NCI-H2196 treated with DMSO at 0.1 percent for 48 hours (cell line): ENCODE results near the gene COPB2.
A peak's percentile ranks its signal among the peaks of the same experiment; 100 is the strongest.
"Not testable (repeated sequence)": the region's sequence is repeated elsewhere in the genome, so short reads cannot be mapped to it uniquely, and the experiment has no call there.

Experiments used
- DNase-seq: peaks from one replicate; lab custom pipeline; 2025; ENCODE audit not compliant: unreplicated experiment; lab: John Stamatoyannopoulos, UW

The COPB2 gene

DNA sequence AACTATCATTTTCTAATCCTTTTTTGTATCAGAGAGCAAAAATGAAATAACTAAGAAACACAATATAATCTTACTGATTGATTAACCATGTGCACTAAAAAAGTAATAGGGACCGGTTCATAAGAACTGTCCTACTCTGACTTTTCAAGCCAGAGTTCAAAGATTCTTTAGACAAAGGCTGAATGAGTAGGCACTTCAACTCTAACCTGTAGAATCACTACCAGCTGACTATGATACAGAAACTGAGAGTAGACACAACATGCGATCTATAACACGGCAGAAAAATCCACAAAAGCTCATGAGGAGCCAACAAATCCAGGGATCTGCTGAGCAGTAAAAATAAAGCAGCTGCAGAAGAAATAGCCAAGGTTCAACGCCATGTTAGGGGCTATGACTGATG is 8.9 kb downstream of the COPB2 start:
- no peak for DNase-seq

DNA sequence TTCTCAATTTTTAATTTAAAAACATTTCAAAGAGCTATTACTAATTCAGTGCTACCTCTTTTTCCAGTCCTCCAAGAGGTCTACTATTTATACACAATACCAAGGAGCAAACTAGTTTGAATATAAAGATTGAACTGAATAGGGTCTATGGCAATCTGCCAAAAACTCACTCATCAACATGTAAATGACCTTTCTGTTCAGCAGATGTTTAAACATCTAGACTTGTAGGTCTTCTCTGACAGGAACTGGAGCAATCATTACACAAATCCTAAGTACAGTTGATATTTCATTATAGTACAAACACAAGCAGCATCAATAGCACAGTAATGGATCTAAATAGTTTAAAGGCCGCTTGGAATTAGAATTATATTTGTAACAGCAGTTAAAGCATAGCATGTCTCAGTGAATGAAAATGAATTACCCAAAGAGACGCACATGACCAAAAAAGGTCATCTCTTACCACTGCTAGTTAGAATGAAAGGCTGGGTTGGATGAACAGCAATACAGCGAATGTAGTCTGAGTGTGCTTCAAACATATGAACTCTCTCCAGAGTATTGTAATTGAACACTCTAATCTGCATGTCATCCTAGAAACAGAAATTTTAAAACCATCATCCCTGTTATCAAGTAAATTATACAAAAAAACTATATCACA is 10.7 kb downstream of the COPB2 start:
- DNase-seq, result peak; percentile 41

DNA sequence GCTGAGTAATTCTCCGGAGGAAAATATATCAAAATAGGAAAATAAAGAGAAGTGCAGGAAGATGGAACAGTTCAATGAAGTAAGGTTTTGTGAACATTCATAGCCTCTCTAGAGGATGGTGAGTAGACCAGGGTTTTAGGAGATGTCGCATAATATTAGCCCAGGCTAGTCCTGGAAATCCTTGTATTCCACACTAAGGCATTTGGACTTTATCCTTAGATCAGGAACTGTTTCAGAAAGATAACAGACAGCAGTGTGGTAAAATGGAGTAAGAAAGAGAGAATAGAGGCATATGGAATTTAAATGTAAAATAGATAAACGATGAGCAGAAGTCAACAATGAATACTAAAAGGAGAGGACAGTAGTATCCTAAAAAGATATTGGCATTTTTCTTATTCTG is 12.1 kb downstream of the COPB2 start:
- no peak for DNase-seq

- DNase-seq, result no peak
Observed at GRCh38 chr3:139374099-139374498, 15.3 kb downstream of the COPB2 start.

GRCh38 chr3:139364549-139364948 is 24.9 kb downstream of the COPB2 start:
- no peak for DNase-seq

DNA sequence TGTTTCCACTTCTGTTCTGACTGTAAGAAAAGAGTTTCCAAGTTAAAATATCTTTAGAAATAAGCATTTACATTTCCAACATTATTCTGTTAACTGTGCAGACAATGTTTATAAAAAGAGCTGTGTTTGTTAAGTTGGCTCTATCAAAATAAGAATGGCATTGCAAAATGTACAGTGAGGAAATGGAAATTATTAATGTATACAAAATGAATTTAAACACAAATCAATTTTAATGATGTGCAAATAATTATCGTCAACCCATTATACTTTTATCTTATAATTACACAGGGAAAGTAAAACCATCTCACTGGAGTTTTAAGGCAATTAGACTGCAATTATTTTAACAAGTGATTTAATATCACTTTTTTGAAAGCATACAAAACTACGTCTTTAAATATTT is 28.2 kb downstream of the COPB2 start:
- no peak for DNase-seq

- peak; percentile 79 for DNase-seq
Observed at GRCh38 chr3:139358841-139359562, 30.4 kb downstream of the COPB2 start.

DNA sequence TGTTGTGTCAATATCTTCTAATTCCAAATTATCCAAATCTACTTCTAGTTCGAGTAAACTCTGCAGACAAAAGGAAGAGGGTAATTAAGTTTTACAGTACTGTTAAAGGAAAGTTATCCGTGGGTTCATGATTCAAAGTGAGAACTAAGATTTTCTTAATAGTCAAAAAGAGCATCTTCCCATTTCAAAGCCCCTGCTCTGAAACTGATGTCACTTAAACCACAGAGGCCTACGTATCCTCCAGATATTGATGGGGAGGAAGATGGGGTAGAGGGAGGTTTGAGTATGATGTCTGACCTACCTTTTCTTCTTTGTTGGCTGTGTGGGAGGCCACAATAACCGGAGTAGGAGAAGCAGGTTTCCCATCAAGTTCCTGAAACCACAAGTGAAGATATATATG is 31.5 kb downstream of the COPB2 start:
- DNase-seq, result no peak

DNA sequence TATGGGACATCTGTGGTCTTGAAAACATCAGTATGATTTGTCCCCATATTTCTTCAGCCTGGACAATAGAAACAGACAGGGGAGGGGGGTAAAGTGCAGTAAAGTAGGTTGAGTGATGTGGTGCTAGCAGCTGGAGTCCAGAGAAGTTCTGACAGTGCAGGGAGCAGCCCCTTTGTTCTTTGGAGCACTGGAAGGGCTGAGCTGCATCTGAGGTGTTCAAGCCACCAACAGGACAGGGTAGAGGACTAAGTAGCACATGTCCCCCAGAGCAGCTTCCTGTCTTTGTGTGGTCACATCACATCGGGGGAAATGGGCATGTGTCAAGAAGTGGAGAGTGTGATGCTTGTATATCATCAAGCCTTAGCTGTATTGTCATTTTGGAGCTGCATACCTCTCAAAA is 33.6 kb downstream of the COPB2 start:
- DNase-seq, result no peak

DNA sequence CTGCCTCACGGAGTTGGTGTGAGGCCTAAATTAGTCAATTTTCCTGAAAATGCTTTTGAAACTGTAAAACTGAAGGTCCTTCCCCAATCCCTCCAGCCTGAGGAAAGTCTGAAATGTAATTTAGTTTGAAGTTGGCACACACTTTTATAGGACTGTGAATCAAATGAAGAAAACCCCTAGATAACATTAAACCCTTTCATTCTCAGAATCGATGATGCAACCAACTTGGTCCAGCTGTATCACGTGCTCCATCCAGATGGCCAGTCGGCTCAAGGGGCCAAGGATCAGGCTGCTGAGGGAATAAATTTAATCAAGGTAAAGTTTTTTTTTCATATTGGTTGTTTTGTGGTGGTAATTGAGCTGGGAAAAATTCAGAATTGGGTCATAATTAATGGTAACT is 34.0 kb downstream of the COPB2 start:
- no peak for DNase-seq

GRCh38 chr3:139354661-139355060 is 34.8 kb downstream of the COPB2 start:
- DNase-seq, result no peak

DNA sequence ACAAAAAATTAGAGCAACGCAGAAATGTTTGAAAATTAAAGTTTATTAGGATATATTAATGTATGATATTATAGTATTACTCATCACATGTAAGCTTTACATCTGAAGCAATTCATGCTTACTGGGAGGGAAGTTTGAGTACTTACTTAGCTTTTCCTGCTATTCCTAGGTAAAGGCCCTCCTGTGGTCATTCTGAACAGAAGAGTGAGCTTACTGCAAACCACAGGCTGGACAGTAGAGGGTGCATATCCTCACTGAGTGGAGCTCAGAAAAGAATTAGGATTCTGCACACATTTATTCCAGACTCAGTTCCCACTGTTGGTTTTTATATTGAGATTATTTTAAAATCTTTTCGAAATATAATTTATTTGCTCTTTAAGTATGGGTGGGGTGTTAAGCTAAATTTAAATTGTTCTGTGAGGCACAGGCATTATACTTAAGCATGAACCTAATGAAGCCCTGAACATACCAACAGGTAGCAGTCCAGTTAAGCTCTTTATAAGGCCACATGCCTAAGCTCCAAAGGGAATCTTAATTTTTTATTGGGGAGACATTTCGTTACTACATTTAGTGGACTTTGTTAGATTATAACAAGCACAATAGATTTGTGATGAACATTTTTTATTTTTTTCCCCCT is 35.4 kb downstream of the COPB2 start:
- peak; percentile 30 for DNase-seq

GRCh38 chr3:139346771-139347170 is 42.7 kb downstream of the COPB2 start:
- no peak for DNase-seq

DNA sequence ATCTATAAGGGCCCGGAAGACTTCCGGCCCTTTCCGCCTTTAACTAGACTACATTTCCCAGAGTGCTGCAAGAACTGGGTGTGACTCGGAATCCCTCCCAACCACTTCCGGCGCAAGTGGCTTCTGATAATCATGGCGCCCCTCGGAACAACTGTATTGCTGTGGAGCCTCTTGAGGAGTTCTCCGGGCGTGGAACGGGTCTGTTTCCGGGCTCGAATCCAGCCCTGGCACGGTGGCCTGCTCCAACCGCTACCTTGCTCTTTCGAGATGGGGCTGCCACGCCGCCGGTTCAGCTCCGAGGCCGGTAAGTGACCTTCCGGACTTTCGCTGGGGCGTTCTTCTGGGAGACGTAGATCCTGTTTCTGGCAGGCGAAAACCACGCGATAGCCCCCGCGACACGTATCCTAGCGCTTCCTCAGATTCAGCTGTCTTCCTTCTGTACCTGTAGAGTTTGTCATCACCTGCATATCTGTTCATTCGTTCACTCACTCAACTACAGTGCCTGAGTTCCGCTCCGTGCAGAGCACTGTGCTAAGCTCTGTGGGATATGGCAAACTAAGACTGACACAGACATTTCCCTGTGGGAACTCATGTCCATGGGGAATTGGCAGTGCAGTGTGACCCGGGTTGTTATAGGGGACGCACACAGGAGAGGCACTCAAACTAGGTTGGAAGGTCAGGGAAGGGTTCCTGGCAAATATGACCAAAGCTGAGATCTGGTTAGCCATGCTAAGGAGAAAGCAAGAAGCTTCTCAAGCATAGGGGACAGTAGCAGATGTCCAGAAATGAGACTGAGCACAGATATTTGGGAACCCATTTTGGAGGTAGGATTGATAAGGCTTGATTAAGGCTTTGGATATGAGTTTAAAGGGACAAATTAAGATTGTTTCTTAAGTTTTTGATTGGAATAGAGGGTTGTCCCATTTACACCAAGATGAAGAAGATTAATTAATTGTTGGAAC is 45.3 kb downstream of the COPB2 start, which contains the start of gene MRPS22:
MRPS22 (plus strand) TSS at position 126 of the 962 bp plus-strand sequence; CDS start at position 133, 7 bp downstream.
- peak; percentile 90 for DNase-seq

DNA sequence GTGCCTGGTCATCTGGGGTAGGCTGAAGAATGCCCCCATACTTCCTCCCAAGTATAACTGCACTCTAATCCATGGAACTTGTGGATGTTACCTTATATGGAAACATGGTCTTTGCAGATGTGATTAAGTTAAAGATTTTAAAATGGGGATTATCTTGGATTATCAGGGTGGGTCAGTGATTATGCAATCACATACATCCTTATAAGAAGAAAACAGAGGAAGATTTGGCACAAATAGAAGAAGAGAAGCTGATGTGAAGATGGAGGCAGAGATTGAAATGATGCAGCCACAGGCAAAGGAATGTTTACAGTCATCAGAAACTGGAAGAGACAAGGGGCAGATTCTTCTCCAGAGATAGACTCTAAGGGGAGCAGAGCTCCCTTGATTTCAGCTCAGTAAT is 47.4 kb downstream of the COPB2 start:
- DNase-seq, result no peak

DNA sequence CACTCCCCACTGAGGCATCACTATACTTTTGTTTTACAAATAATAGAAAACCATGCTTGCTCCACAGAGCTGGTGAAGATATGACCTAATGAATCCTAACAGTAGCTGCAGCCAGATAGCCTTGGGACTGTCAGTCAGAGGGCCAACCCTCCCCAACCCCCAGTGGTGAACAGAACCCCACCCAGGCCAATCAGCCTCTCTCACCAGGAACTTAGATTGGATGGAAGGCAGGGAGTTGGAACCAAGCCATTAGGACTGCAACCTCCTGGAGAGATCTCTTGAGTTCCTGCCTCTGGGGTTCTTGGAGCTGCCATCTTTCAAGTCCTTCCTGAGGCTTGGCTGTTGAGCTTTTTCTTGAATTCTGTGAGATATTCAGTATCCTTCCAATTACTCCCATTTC is 48.7 kb downstream of the COPB2 start:
- DNase-seq, result no peak

DNA sequence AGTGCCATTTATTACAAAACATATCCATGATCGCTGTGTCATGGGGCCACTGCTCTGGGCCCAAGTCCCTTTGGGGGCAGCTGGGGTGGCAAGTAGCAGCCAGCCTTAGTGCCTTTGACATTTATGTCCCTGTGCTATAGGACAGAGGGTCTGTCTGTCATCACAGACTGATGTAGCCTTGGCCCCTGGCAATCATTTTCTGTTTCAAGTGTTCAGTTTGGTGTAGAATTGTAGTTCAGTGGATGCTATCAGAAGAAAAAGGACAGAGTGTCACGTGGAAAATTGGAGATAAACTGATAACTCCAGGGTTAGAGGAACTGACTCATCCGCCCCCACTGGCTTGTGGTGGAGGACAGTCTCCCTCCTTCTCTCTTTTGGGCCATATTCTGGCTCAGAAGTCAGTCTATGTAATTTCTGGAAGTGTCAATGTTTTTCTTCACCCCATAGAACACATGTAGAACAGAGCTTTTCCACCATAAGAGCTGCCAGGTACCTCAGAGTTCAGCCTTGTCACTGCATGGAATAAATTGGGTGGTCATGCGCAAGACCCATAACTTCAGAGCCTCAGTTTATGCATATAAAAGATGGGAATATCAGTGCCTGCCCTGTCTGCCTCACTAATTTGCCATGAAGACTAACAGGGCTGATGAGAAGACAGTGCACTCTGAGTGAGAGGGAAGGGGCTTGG is 50.1 kb downstream of the COPB2 start:
- DNase-seq, result no peak

- no peak for DNase-seq
Observed at GRCh38 chr3:139338405-139338804, 51.0 kb downstream of the COPB2 start.

- not testable (repeated sequence) for DNase-seq
Observed at GRCh38 chr3:139334675-139335074, 54.8 kb downstream of the COPB2 start.

DNA sequence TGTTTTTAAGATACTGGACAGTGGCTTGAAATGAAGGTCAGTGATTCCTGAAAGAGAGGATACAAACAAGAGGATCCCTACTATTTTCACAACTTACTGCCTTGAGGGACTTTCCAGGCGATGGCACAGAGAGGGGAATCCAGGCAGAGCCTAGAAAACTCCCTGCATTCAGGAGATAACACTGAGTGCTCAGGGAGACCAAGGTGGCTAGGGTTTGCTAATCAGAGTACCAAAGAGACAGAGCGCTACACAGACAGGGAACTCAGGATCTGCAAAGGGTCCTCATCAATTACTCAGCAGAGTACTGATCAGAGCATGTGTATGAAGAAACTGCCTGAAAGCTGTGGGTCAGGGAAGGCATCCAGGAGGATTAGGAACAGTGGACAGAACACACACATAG is 57.4 kb downstream of the COPB2 start:
- no peak for DNase-seq
